A549 (cell line): ENCODE measurements around the gene P2RY14. TPM values are rescaled to one million over a fixed set of nuclear protein-coding genes. Genes with fewer than 3 reads are reported as not detected.
A peak's percentile ranks its signal among the peaks of the same experiment; 100 is the strongest.

ENCODE experiments used
- ATAC-seq, 2 experiments: fragments of 200-7000 bp in 1 of 2; fragments of >200 bp in 1 of 2; cut with Nextera tagmentation in 1 of 2; cut with Tn5 transposase in 1 of 2; 3 replicates each; pipeline versions ENCODE4 v1.8.0 to v1.9.1; 2018 to 2020; ENCODE audit warnings: mild to moderate bottlenecking in 1 of 2, moderate library complexity in 1 of 2
- CTCF ChIA-PET: fragments of 300-600 bp; sonication (Branson Sonifier 250); formaldehyde crosslinking; extraction: SDS; loops from one replicate; lab custom pipeline; 2021; ENCODE audit warnings: antibody characterized with exemption, inconsistent platforms; lab: Yijun Ruan, JAX
- POLR2A ChIA-PET: fragments of 350-600 bp; formaldehyde crosslinking; extraction: SDS; loops from one replicate; lab custom pipeline; 2021; ENCODE audit warnings: antibody characterized with exemption, inconsistent platforms; lab: Yijun Ruan, JAX
- DNase-seq, 2 experiments: peaks; one replicate each; pipeline versions ENCODE4 v3.0.0 to v3.0.0-alpha.2; 2011 to 2016; ENCODE audit warnings: low read depth in 1 of 2, low spot score in 1 of 2
- FAIRE-seq: peaks from 2 replicates; lab custom pipeline; 2011; peaks lifted over from hg19 to GRCh38; lab: Jason Lieb, UNC
- H3K27ac ChIP-seq, 2 experiments: fragments of >200 bp; sonication (Bioruptor Twin); formaldehyde crosslinking; 3 replicates each; pipeline ENCODE4 v1.5.1; 2016 to 2017
- H3K4me1 ChIP-seq: fragments of >200 bp; sonication (Bioruptor Twin); formaldehyde crosslinking; 3 replicates; pipeline ENCODE4 v1.6.1; 2016
- H3K4me2 ChIP-seq: fragments of >200 bp; sonication (Bioruptor Twin); formaldehyde crosslinking; 3 replicates; pipeline ENCODE4 v1.6.1; 2016
- H3K4me3 ChIP-seq: fragments of >200 bp; sonication (Bioruptor Twin); formaldehyde crosslinking; 3 replicates; pipeline ENCODE4 v1.5.1; 2016
- H3K9me3 ChIP-seq: fragments of >200 bp; sonication (Bioruptor Twin); formaldehyde crosslinking; 3 replicates; pipeline ENCODE4 v1.6.1; 2016
- BHLHE40 ChIP-seq: IDR thresholded peaks from 2 replicates; pipeline ENCODE4 v1.6.1; 2012; ENCODE audit warnings: low read depth, low read length, inconsistent platforms
- CEBPB ChIP-seq, 2 experiments: fragments of >200 bp in 1 of 2; sonication (Bioruptor Twin) in 1 of 2; formaldehyde crosslinking in 1 of 2; IDR thresholded peaks; 2 replicates each; pipeline ENCODE4 v1.6.1; 2012 to 2016
- CHD2 ChIP-seq: fragments of 150-350 bp; IDR thresholded peaks from 2 replicates; pipeline ENCODE4 v1.6.1; 2014; ENCODE audit warnings: low read length; ENCODE audit not compliant: partially characterized antibody
- ESRRA ChIP-seq: fragments of 150-350 bp; IDR thresholded peaks from 2 replicates; pipeline ENCODE4 v1.6.1; 2014; ENCODE audit warnings: mild to moderate bottlenecking, low read length, borderline replicate concordance
- GATA3 ChIP-seq: IDR thresholded peaks from 2 replicates; pipeline ENCODE4 v1.6.1; 2012; ENCODE audit warnings: borderline replicate concordance
- HDAC2 ChIP-seq: fragments of 200-600 bp; sonication (generic); IDR thresholded peaks from 2 replicates; pipeline ENCODE4 v1.6.1; 2016
- HEYL ChIP-seq: fragments of 250-450 bp; sonication (Bioruptor Pico); IDR thresholded peaks from 2 replicates; pipeline ENCODE4 v1.8.0; 2021; ENCODE audit warnings: mild to moderate bottlenecking, moderate library complexity
- HOXA7 ChIP-seq: fragments of 250-450 bp; sonication (Bioruptor Pico); IDR thresholded peaks from 2 replicates; pipeline ENCODE4 v1.5.0; 2020; ENCODE audit warnings: mild to moderate bottlenecking, moderate library complexity
- HOXB13 ChIP-seq: fragments of 250-450 bp; sonication (Bioruptor Pico); IDR thresholded peaks from 2 replicates; pipeline ENCODE4 v1.5.0; 2020; ENCODE audit warnings: low read depth, mild to moderate bottlenecking, moderate library complexity
- KDM5A ChIP-seq: fragments of 200-600 bp; sonication (generic); IDR thresholded peaks from 2 replicates; pipeline ENCODE4 v1.6.1; 2016; ENCODE audit warnings: antibody characterized with exemption, mild to moderate bottlenecking
- MAFK ChIP-seq: fragments of 450-650 bp; IDR thresholded peaks from 2 replicates; pipeline ENCODE4 v1.6.1; 2014; ENCODE audit not compliant: partially characterized antibody
- NPAS2 ChIP-seq: fragments of 250-450 bp; sonication (Bioruptor Pico); IDR thresholded peaks from 2 replicates; pipeline ENCODE4 v1.8.0; 2022; ENCODE audit warnings: mild to moderate bottlenecking, moderate library complexity, borderline replicate concordance
- NR3C1 ChIP-seq: fragments of >200 bp; sonication (Bioruptor Twin); formaldehyde crosslinking; IDR thresholded peaks from 3 replicates; pipeline ENCODE4 v1.6.1; 2017
- RAD21 ChIP-seq, 2 experiments: fragments of >200 bp in 1 of 2; sonication (Bioruptor Twin) in 1 of 2; formaldehyde crosslinking in 1 of 2; IDR thresholded peaks in 1 of 2; conservative IDR thresholded peaks in 1 of 2; 2 replicates in 1 of 2; 3 replicates in 1 of 2; pipeline ENCODE4 v1.6.1; 2012 to 2018; ENCODE audit warnings: inconsistent platforms in 1 of 2
- RCOR1 ChIP-seq: fragments of 150-350 bp; IDR thresholded peaks from 2 replicates; pipeline ENCODE4 v1.6.1; 2014; ENCODE audit warnings: antibody characterized with exemption, low read length, low read depth
- WGBS: methylation state at CpG from one replicate; pipeline ENCODE4 v1.1.6; 2017; ENCODE audit errors: missing lambda C conversion rate; 5-methylcytosine and 5-hydroxymethylcytosine counted together
- polyA plus RNA-seq, 4 experiments: library from polyadenylated mRNA; depleted of rRNA in 3 of 4; stranded (reverse); fragments of >200 nt; fragmentation: RNase III in 1 of 4; extraction: RNeasy Plus Mini Kit Qiagen cat#74134 plus additional on column Dnase treatment in 1 of 4; gene quantifications; 2 replicates in 3 of 4; 3 replicates in 1 of 4; pipeline ENCODE4 v1.2.3, GENCODE V29; 2011 to 2017
- TF ChIP-seq, protein P1 (sequence below): fragments of 200-600 bp; sonication (generic); IDR thresholded peaks from 2 replicates; pipeline ENCODE4 v1.6.1; 2016; ENCODE audit warnings: antibody characterized with exemption, mild to moderate bottlenecking, moderate library complexity
- TF ChIP-seq, protein P2 (sequence below): fragments of >200 bp; sonication (Bioruptor Twin); formaldehyde crosslinking; IDR thresholded peaks from 2 replicates; pipeline ENCODE4 v1.6.1; 2016
- TF ChIP-seq, protein P3 (sequence below): fragments of 250-450 bp; sonication (Bioruptor Pico); IDR thresholded peaks from 2 replicates; pipeline ENCODE4 v1.5.0; 2021; ENCODE audit warnings: mild to moderate bottlenecking, moderate library complexity, borderline replicate concordance
- TF ChIP-seq, protein P4 (sequence below): IDR thresholded peaks from 2 replicates; pipeline ENCODE4 v1.6.1; 2012
- TF ChIP-seq, protein P5 (sequence below): fragments of >200 bp; sonication (Bioruptor Twin); formaldehyde crosslinking; IDR thresholded peaks from 3 replicates; pipeline ENCODE4 v1.6.1; 2016

Gene P2RY14
- polyA plus RNA-seq, 2 of the 4 experiments (the other 2 are of a cell fraction), result not detected

DNA sequence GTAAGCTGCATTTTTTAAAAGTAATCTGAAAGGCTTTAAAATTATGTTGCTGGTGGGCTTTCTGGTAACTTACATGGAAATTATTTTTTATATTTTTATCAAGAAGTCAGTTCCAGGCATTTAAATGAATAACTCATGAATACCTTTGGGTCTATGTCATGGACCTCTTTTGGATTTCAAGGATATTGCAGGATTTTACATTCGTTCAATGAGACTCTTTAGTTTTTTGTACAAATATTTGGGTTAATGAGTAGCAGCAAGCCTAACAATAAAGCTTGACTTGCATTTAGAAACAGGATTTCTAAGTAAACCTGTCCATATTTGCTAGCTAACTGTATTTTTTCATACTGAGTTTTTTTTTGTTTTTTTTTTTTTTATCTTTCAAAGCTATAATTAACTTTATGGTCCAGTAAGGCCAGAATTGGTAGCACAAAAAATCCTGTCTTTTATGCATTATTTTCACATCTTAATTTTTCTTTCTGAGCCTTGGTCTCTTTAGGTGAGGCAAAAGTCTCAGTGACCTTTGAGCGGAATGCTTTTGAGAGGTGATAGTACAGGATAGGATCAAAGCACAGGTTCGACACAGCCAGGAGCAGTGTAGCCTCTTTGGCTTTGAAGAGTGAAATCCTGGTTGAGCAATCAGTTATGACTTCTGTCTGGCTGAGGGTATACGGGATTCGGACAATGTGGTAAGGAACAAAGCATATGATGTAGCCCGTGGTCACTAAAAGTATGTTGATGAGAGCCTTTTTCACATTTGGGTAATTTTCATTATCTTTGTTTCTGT is 80.2 kb downstream of the P2RY14 start:
- ATAC-seq (peak in 1 of 2 experiments; percentile 47; a peak in 1 of 6 replicates), DNase-seq (no peak), FAIRE-seq (no peak)
- no peak overlapping the region for H3K4me3 ChIP-seq
- peak overlapping the region; percentile 56 for H3K4me2 ChIP-seq
- H3K4me1 ChIP-seq, result peaks cover 18% of the 10 kb centered on the region; the same call in 2 of the 3 replicates
- WGBS, result 57% methylated on average over 6 of the region's 6 CpGs
- ChIA-PET CTCF (interaction anchor here (1.0 to 3.0 kb wide), 6 partner anchors 11 to 84 kb away, joined by 3 to 13 read pairs (median 6); no protein-coding TSS in a partner anchor), POLR2A (no interaction called here)
- no peaks in the 10 kb centered on the region for H3K9me3 ChIP-seq
- peak overlapping the region; percentile 39 to 55 for H3K27ac ChIP-seq
- TF ChIP-seq, protein P1, sequence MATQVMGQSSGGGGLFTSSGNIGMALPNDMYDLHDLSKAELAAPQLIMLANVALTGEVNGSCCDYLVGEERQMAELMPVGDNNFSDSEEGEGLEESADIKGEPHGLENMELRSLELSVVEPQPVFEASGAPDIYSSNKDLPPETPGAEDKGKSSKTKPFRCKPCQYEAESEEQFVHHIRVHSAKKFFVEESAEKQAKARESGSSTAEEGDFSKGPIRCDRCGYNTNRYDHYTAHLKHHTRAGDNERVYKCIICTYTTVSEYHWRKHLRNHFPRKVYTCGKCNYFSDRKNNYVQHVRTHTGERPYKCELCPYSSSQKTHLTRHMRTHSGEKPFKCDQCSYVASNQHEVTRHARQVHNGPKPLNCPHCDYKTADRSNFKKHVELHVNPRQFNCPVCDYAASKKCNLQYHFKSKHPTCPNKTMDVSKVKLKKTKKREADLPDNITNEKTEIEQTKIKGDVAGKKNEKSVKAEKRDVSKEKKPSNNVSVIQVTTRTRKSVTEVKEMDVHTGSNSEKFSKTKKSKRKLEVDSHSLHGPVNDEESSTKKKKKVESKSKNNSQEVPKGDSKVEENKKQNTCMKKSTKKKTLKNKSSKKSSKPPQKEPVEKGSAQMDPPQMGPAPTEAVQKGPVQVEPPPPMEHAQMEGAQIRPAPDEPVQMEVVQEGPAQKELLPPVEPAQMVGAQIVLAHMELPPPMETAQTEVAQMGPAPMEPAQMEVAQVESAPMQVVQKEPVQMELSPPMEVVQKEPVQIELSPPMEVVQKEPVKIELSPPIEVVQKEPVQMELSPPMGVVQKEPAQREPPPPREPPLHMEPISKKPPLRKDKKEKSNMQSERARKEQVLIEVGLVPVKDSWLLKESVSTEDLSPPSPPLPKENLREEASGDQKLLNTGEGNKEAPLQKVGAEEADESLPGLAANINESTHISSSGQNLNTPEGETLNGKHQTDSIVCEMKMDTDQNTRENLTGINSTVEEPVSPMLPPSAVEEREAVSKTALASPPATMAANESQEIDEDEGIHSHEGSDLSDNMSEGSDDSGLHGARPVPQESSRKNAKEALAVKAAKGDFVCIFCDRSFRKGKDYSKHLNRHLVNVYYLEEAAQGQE, result no peak
- peak in 1 of 2 experiments; percentile 13; a peak in 1 of 4 replicates for TF ChIP-seq CEBPB (IDR thresholded peaks at IDR 0.05)
- TF ChIP-seq, protein P2, sequence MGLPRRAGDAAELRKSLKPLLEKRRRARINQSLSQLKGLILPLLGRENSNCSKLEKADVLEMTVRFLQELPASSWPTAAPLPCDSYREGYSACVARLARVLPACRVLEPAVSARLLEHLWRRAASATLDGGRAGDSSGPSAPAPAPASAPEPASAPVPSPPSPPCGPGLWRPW, result no peak

DNA sequence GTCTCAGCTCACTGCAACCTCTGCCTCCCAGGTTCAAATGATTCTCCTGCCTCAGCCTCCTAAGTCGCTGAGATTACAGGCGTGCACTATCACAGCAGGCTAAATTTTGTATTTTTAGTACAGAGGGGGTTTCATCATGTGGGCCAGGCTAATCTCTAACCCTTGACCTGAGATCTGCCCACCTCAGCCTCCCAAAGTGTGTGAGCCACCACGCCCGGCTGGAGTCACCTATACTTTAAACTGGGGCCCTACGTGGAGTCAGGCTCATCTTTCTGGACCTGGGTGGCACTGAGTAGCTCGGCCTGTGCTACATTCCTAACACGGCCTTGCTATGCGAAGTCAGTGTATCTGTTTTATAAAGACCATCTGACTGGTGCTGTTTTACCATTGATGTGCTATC is 81.1 kb downstream of the P2RY14 start:
- H3K9me3 ChIP-seq, result no peaks in the 10 kb centered on the region
- WGBS, result 91% methylated on average over 8 of the region's 8 CpGs
- FAIRE-seq, result no peak
- TF ChIP-seq MAFK, result no peak
- TF ChIP-seq, protein P3, sequence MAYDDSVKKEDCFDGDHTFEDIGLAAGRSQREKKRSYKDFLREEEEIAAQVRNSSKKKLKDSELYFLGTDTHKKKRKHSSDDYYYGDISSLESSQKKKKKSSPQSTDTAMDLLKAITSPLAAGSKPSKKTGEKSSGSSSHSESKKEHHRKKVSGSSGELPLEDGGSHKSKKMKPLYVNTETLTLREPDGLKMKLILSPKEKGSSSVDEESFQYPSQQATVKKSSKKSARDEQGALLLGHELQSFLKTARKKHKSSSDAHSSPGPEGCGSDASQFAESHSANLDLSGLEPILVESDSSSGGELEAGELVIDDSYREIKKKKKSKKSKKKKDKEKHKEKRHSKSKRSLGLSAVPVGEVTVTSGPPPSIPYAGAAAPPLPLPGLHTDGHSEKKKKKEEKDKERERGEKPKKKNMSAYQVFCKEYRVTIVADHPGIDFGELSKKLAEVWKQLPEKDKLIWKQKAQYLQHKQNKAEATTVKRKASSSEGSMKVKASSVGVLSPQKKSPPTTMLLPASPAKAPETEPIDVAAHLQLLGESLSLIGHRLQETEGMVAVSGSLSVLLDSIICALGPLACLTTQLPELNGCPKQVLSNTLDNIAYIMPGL (CRISPR knock-in tag), result no peak
- TF ChIP-seq HDAC2, result no peak
- TF ChIP-seq HOXB13 (CRISPR knock-in tag), result no peak
- no peak for TF ChIP-seq HOXA7
- no peak for TF ChIP-seq GATA3
- TF ChIP-seq, protein P4, sequence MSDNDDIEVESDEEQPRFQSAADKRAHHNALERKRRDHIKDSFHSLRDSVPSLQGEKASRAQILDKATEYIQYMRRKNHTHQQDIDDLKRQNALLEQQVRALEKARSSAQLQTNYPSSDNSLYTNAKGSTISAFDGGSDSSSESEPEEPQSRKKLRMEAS, result no peak
- no peak for TF ChIP-seq BHLHE40
- no peak for TF ChIP-seq RCOR1
- TF ChIP-seq ESRRA, result no peak
- H3K4me1 ChIP-seq, result peaks cover 18% of the 10 kb centered on the region; the same call in 2 of the 3 replicates
- no peak for ATAC-seq
- peak overlapping the region; percentile 39 to 74; a peak in 4 of 6 replicates for H3K27ac ChIP-seq
- no peak for DNase-seq
- POLR2A ChIA-PET, result no interaction called here
- no peak overlapping the region for H3K4me3 ChIP-seq
- CTCF ChIA-PET, result interaction anchor here (1.5 to 3.0 kb wide), 6 partner anchors 10 to 85 kb away, joined by 3 to 13 read pairs (median 6); no protein-coding TSS in a partner anchor
- H3K4me2 ChIP-seq, result no peak overlapping the region

DNA sequence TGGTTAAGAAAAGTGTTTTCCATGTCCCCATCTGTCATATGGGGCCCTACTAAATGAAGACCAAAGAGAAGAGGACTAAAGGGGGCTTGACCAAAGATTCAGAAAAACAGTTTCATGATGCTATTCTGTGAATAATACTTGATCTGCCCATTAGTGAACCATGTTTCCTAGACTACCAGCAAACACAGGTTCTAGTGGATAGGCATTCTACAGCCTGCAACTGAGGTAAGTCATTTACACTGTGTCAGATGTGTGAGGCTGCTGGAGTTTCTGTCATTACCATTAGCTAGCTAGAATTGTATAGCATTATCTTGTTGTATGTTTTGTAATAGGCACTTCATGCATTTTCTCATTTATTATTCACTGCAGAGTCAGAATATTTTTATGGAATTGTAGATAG is 81.9 kb downstream of the P2RY14 start:
- ChIA-PET POLR2A (no interaction called here), CTCF (interaction anchor here (1.5 to 3.0 kb wide), 5 partner anchors 9 to 86 kb away, joined by 3 to 13 read pairs (median 4); no protein-coding TSS in a partner anchor)
- no peaks in the 10 kb centered on the region for H3K9me3 ChIP-seq
- no peak for DNase-seq
- H3K4me3 ChIP-seq, result no peak overlapping the region
- no peak for ATAC-seq
- no peak overlapping the region for H3K4me2 ChIP-seq
- FAIRE-seq, result peak; percentile 59
- no peak overlapping the region for H3K27ac ChIP-seq
- peaks cover 18% of the 10 kb centered on the region; the same call in 2 of the 3 replicates for H3K4me1 ChIP-seq
- TF ChIP-seq HEYL (CRISPR knock-in tag), result no peak
- no peak for TF ChIP-seq KDM5A
- TF ChIP-seq, protein P2, result no peak
- no peak for TF ChIP-seq RAD21 (conservative IDR thresholded peaks at IDR 0.05 in 1 of 2, IDR thresholded peaks at IDR 0.05 in 1 of 2)
- no peak for TF ChIP-seq CHD2
- TF ChIP-seq NR3C1, result no peak
- TF ChIP-seq, protein P1, result no peak
- no peak for TF ChIP-seq NPAS2 (CRISPR knock-in tag)
- TF ChIP-seq, protein P5, sequence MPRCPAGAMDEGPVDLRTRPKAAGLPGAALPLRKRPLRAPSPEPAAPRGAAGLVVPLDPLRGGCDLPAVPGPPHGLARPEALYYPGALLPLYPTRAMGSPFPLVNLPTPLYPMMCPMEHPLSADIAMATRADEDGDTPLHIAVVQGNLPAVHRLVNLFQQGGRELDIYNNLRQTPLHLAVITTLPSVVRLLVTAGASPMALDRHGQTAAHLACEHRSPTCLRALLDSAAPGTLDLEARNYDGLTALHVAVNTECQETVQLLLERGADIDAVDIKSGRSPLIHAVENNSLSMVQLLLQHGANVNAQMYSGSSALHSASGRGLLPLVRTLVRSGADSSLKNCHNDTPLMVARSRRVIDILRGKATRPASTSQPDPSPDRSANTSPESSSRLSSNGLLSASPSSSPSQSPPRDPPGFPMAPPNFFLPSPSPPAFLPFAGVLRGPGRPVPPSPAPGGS, result no peak
- no peak for TF ChIP-seq CEBPB (IDR thresholded peaks at IDR 0.05)
